ENCODE data around the gene HOXA3. TPM values are rescaled to one million over a fixed set of nuclear protein-coding genes. Genes with fewer than 3 reads are reported as not detected.

HOXA3 gene
- total RNA-seq, 1 donor from 2014 or later = not detected

- Mint-ChIP-seq H3K4me3 (ENCODE audit: unreplicated experiment) (no peak overlapping the region), H3K27me3 (ENCODE audit: low read depth, unreplicated experiment) (peaks cover 97% of the 10 kb centered on the region), H3K4me1 (ENCODE audit: low read depth, unreplicated experiment) (peaks cover 2% of the 10 kb centered on the region), H3K27ac (ENCODE audit: unreplicated experiment) (peak overlapping the region; percentile 22), H3K36me3 (ENCODE audit: low read depth, unreplicated experiment) (peaks cover 2% of the 10 kb centered on the region), H3K9me3 (ENCODE audit: unreplicated experiment) (peaks cover 41% of the 10 kb centered on the region)
- H3K27me3 ChIP-seq (ENCODE audit: insufficient read depth, low read length) = peaks cover 73% of the 10 kb centered on the region
- H3K27ac ChIP-seq (ENCODE audit: low read depth, low read length) = peak overlapping the region; percentile 84
- H3K4me3 ChIP-seq (ENCODE audit: insufficient read depth, low read depth, low read length) = no peak overlapping the region
- no peaks in the 10 kb centered on the region for H3K36me3 ChIP-seq (ENCODE audit: insufficient read depth, low read length)
- FAIRE-seq (no peak), DNase-seq (ENCODE audit: low read depth) (no peak)
- H4K20me1 ChIP-seq (ENCODE audit: insufficient read depth, low read length) = no peaks in the 10 kb centered on the region
- no peak overlapping the region for H3K9ac ChIP-seq (ENCODE audit: low read length)
- H3K79me2 ChIP-seq (ENCODE audit: insufficient read depth, low read length) = peaks cover 18% of the 10 kb centered on the region
- H2AFZ ChIP-seq (ENCODE audit: low read depth, low read length) = no peak overlapping the region
- H3K9me3 ChIP-seq (ENCODE audit: insufficient read depth, low read depth, low read length) = no peaks in the 10 kb centered on the region
- peak overlapping the region; percentile 83 for H3K4me2 ChIP-seq (ENCODE audit: low read length)
- peaks cover 11% of the 10 kb centered on the region for H3K4me1 ChIP-seq (ENCODE audit: insufficient read depth, low read length)
- TF ChIP-seq EZH2 (IDR thresholded peaks at IDR 0.05; ENCODE audit: insufficient read depth, low read length) = no peak
- TF ChIP-seq CTCF (IDR thresholded peaks at IDR 0.05; ENCODE audit: insufficient read depth, low read depth, low read length) = no peak
These were observed 27.3 kb downstream of the HOXA3 start for GRCh38 chr7:27124902-27125689.

- Mint-ChIP-seq H3K36me3 (ENCODE audit: low read depth, unreplicated experiment) (peaks cover 2% of the 10 kb centered on the region), H3K27me3 (ENCODE audit: low read depth, unreplicated experiment) (peaks cover 99% of the 10 kb centered on the region), H3K9me3 (ENCODE audit: unreplicated experiment) (peaks cover 47% of the 10 kb centered on the region), H3K27ac (ENCODE audit: unreplicated experiment) (no peak overlapping the region), H3K4me1 (ENCODE audit: low read depth, unreplicated experiment) (peaks cover 2% of the 10 kb centered on the region), H3K4me3 (ENCODE audit: unreplicated experiment) (peak overlapping the region; percentile 8)
- Histone ChIP-seq H3K36me3 (ENCODE audit: insufficient read depth, low read length) (no peaks in the 10 kb centered on the region), H3K27me3 (ENCODE audit: insufficient read depth, low read length) (peaks cover 74% of the 10 kb centered on the region), H2AFZ (ENCODE audit: low read depth, low read length) (no peak overlapping the region), H3K79me2 (ENCODE audit: insufficient read depth, low read length) (peaks cover 25% of the 10 kb centered on the region), H3K27ac (ENCODE audit: low read depth, low read length) (peak overlapping the region; percentile 84), H4K20me1 (ENCODE audit: insufficient read depth, low read length) (no peaks in the 10 kb centered on the region), H3K4me2 (ENCODE audit: low read length) (peak overlapping the region; percentile 83), H3K9ac (ENCODE audit: low read length) (peak overlapping the region; percentile 83), H3K4me3 (ENCODE audit: insufficient read depth, low read depth, low read length) (no peak overlapping the region), H3K4me1 (ENCODE audit: insufficient read depth, low read length) (peaks cover 11% of the 10 kb centered on the region), H3K9me3 (ENCODE audit: insufficient read depth, low read depth, low read length) (no peaks in the 10 kb centered on the region)
- TF ChIP-seq CTCF (IDR thresholded peaks at IDR 0.05; ENCODE audit: insufficient read depth, low read depth, low read length) = no peak
- DNase-seq (ENCODE audit: low read depth) = peak; percentile 96
- FAIRE-seq = no peak
These were observed 28.1 kb downstream of the HOXA3 start for GRCh38 chr7:27124096-27124901.
